ENCODE measurements around the gene NOL11.

GRCh38 chr17:67765623-67766022, 47.9 kb downstream of the NOL11 start:
- TF ChIP-seq CTCF (conservative IDR thresholded peaks at IDR 0.05) = no peak
- TF ChIP-seq EZH2 (IDR thresholded peaks at IDR 0.05; ENCODE audit: low read depth) = no peak

Data from PC-9 (cell line).